Activated T-cell treated with anti-CD3 and anti-CD28 coated beads, Interleukin-2, amount 50 U/mL, for 4 hours (primary cell): ENCODE data around the gene CTDP1. TPM values are rescaled to one million over a fixed set of nuclear protein-coding genes. Genes with fewer than 3 reads are reported as not detected.

Source experiments
- ATAC-seq, 2 donors: fragments of 200-7000 bp; cut with Tn5 transposase; one replicate each; pipeline ENCODE4 v1.10.0; 2021
- DNase-seq: peaks from one replicate; pipeline ENCODE4 v3.0.0-alpha.2; 2020
- H3K27me3 Mint-ChIP-seq: one replicate; pipeline ENCODE4 v1.8.0; 2021; ENCODE audit warnings: low read depth, mixed read lengths
- H3K36me3 Mint-ChIP-seq: one replicate; pipeline ENCODE4 v1.8.0; 2022; ENCODE audit warnings: mixed read lengths; ENCODE audit not compliant: insufficient read depth
- H3K4me1 Mint-ChIP-seq: one replicate; pipeline ENCODE4 v1.8.0; 2021; ENCODE audit warnings: low read depth, mixed read lengths
- H3K4me3 Mint-ChIP-seq: one replicate; pipeline ENCODE4 v1.8.0; 2021; ENCODE audit warnings: mild to moderate bottlenecking, moderate library complexity, mixed read lengths
- H3K9me3 Mint-ChIP-seq: one replicate; pipeline ENCODE4 v1.8.0; 2021; ENCODE audit warnings: mixed read lengths
- total RNA-seq, 3 donors: library from RNA; stranded (reverse); gene quantifications; one replicate each; pipeline ENCODE4 v1.2.1, GENCODE V29; 2021

CTDP1 gene
- total RNA-seq, 3 donors from 2014 or later = 38.6 to 46.2 (median 44.6) TPM

GRCh38 chr18:79766308-79766707 is 86.7 kb downstream of the CTDP1 start:
- Mint-ChIP-seq H3K4me1 (no peaks in the 10 kb centered on the region), H3K36me3 (no peaks in the 10 kb centered on the region), H3K4me3 (no peak overlapping the region), H3K27me3 (peaks cover 7% of the 10 kb centered on the region), H3K9me3 (peaks cover 38% of the 10 kb centered on the region)
- no peak for ATAC-seq
- no peak for DNase-seq

DNA sequence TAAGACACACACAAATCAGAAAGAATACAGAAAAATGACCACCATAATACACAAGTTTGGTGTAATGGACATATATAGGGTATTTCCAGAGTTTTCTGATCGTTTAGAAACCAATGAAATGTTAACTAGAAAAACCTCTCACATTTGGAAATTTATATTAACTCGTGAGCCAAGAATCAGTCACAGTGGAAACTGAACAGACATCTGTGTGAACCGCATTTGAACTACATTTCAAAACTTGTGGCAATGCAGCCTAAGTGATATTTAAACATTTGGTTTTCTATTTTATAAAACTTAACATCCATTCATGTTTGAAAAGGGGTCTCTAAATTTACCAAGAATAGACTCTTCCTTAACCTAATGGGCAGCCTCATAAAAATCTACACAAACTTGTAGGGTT is 89.1 kb downstream of the CTDP1 start:
- ATAC-seq = no peak

DNA sequence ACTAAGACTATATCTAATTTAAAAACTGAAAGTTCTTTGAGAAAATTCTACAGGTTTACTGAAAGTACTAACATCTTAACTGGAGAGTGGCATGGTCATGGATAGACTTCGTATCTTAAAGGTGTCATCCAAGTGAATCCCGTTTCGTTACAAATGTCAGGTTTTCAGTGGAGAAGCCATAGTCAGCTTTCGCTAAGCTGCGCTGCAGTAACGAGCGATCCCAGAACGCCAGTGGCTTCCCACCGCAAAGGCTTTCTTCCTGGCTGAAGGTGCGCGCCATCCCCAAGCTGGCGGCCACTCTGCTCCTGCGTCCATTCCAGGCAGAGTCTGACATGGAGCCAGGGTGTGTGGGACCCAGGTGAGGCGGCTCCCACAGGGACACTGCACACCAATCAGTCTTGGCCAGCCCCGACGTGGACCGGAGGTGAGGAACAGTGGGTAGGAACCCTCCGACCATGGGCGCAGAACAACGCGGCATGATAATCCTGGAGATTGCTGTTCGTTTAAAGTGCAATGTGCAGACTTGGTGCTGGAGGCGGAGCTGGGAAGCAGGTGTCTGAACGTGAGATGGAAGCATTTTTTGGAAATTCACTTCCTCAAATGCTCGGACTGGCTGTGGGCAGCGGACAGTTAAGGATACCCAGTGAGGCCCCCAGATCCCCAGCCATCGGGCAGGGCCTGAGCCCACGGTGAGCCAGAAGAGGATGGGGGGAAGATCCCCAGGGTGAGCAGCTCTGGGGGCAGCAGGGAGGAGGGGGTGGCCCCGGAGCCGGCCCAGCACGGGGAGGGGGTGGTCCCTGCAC is 90.3 kb downstream of the CTDP1 start:
- Mint-ChIP-seq H3K4me3 (no peak overlapping the region), H3K4me1 (no peaks in the 10 kb centered on the region), H3K9me3 (peaks cover 17% of the 10 kb centered on the region), H3K36me3 (no peaks in the 10 kb centered on the region), H3K27me3 (peaks cover 17% of the 10 kb centered on the region)
- ATAC-seq (no peak), DNase-seq (no peak)

More for the DNA sequence above, 89.1 kb downstream of the CTDP1 start:
- no peaks in the 10 kb centered on the region for H3K36me3 Mint-ChIP-seq
- peaks cover 18% of the 10 kb centered on the region for H3K9me3 Mint-ChIP-seq
- H3K4me3 Mint-ChIP-seq = no peak overlapping the region
- H3K27me3 Mint-ChIP-seq = peaks cover 17% of the 10 kb centered on the region
- DNase-seq = no peak
- no peaks in the 10 kb centered on the region for H3K4me1 Mint-ChIP-seq

DNA sequence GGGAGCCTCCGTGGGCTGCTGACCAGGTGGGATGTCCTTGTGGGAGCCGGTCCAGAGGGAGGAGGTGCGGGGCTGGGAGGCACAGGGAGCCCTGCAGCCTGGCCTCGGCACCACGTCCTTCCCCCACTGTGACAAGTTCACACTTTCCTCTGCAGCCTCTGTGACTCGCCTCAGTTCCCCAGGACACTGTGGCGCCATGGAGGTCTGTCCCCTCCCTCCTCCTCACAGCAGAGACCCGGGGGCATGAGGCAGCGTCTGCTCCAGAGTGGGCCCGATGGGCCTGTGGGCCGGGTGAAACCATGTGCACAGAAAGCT is 90.9 kb downstream of the CTDP1 start:
- Mint-ChIP-seq H3K4me1 (no peaks in the 10 kb centered on the region), H3K36me3 (no peaks in the 10 kb centered on the region), H3K27me3 (peaks cover 17% of the 10 kb centered on the region), H3K4me3 (no peak overlapping the region), H3K9me3 (peaks cover 17% of the 10 kb centered on the region)
- DNase-seq = no peak
- ATAC-seq = no peak

GRCh38 chr18:79770826-79771225 is 91.2 kb downstream of the CTDP1 start:
- Mint-ChIP-seq H3K4me1 (no peaks in the 10 kb centered on the region), H3K27me3 (peaks cover 16% of the 10 kb centered on the region), H3K36me3 (no peaks in the 10 kb centered on the region), H3K9me3 (peaks cover 17% of the 10 kb centered on the region), H3K4me3 (no peak overlapping the region)
- DNase-seq = no peak
- no peak for ATAC-seq

DNA sequence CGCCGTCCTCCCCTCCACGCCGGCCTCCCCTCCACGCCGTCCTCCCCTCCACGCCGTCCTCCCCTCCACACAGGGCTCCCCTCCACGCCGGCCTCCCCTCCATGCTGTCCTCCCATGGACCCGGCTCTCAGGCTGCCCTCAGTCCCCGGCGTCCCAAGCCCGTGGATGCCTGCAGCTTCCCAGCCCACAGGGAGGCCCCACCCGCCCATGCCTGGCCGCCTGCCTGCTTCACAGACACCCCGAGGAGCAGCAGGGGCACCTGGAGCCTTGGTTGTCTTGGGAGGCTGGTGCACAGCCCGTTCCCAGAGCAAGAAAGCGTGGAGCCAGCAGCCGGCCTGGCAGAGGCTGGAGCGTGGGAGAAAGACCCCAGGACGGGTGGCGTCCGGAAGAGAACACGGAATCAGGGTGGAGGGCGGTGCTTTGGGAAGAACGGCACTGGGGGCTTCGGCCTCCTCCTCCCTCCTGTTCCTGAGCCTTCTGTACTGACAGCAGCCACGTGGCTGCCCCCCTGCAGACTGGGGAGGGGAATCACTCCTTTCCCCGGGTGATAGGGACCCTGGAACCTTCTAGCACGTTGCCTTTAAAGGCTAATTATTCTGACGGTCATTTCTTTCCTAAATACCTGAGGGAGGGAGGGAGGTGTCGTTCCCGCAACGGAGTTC is 92.0 kb downstream of the CTDP1 start:
- DNase-seq (no peak), ATAC-seq (no peak)
- no peaks in the 10 kb centered on the region for H3K36me3 Mint-ChIP-seq
- H3K4me3 Mint-ChIP-seq = no peak overlapping the region
- H3K4me1 Mint-ChIP-seq = no peaks in the 10 kb centered on the region
- H3K27me3 Mint-ChIP-seq = peaks cover 13% of the 10 kb centered on the region
- H3K9me3 Mint-ChIP-seq = peaks cover 17% of the 10 kb centered on the region

- no peak for ATAC-seq
- DNase-seq = no peak
- no peaks in the 10 kb centered on the region for H3K36me3 Mint-ChIP-seq
These were observed 92.7 kb downstream of the CTDP1 start for GRCh38 chr18:79772108-79772864.

GRCh38 chr18:79772865-79773696 is 93.5 kb downstream of the CTDP1 start:
- Mint-ChIP-seq H3K4me3 (no peak overlapping the region), H3K9me3 (peaks cover 4% of the 10 kb centered on the region), H3K4me1 (no peaks in the 10 kb centered on the region), H3K27me3 (peaks cover 16% of the 10 kb centered on the region), H3K36me3 (no peaks in the 10 kb centered on the region)
- DNase-seq = no peak
- ATAC-seq = no peak

More at GRCh38 chr18:79772108-79772864, 92.7 kb downstream of the CTDP1 start:
- no peak overlapping the region for H3K4me3 Mint-ChIP-seq
- H3K9me3 Mint-ChIP-seq = peaks cover 12% of the 10 kb centered on the region
- peaks cover 10% of the 10 kb centered on the region for H3K27me3 Mint-ChIP-seq
- no peaks in the 10 kb centered on the region for H3K4me1 Mint-ChIP-seq

DNA sequence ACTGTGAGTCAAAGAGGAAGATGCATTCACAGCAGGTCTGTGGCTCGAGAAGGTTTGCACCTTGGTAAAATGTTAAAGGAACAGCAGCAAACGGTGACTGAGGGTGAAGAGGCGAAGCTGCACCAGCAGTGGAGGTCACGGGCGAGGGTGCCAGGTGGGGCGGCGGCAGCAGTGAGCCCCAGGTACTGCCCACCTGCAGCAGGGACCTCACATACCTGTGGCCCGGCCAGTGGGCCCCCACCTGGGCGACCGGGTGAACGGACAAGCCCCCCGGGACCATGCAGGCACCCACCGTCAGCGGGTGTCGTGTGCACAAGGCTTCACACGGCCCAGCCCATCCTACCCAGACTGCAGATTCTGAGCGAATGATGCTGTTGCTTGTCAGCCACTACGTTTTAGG is 94.5 kb downstream of the CTDP1 start:
- no peaks in the 10 kb centered on the region for H3K36me3 Mint-ChIP-seq
- H3K4me3 Mint-ChIP-seq = no peak overlapping the region
- H3K4me1 Mint-ChIP-seq = no peaks in the 10 kb centered on the region
- H3K27me3 Mint-ChIP-seq = peaks cover 16% of the 10 kb centered on the region
- DNase-seq = no peak
- no peaks in the 10 kb centered on the region for H3K9me3 Mint-ChIP-seq
- no peak for ATAC-seq

GRCh38 chr18:79775441-79776221 is 96.0 kb downstream of the CTDP1 start:
- no peak overlapping the region for H3K4me3 Mint-ChIP-seq
- no peaks in the 10 kb centered on the region for H3K4me1 Mint-ChIP-seq
- no peaks in the 10 kb centered on the region for H3K36me3 Mint-ChIP-seq
- no peak for ATAC-seq
- peaks cover 18% of the 10 kb centered on the region for H3K27me3 Mint-ChIP-seq
- DNase-seq = no peak
- no peaks in the 10 kb centered on the region for H3K9me3 Mint-ChIP-seq

GRCh38 chr18:79776674-79777073 is 97.1 kb downstream of the CTDP1 start:
- Mint-ChIP-seq H3K36me3 (no peaks in the 10 kb centered on the region), H3K4me1 (no peaks in the 10 kb centered on the region), H3K27me3 (peaks cover 18% of the 10 kb centered on the region), H3K9me3 (no peaks in the 10 kb centered on the region), H3K4me3 (no peak overlapping the region)
- ATAC-seq (no peak), DNase-seq (no peak)

- H3K4me3 Mint-ChIP-seq = no peak overlapping the region
- ATAC-seq (no peak), DNase-seq (no peak)
- no peaks in the 10 kb centered on the region for H3K36me3 Mint-ChIP-seq
- H3K9me3 Mint-ChIP-seq = no peaks in the 10 kb centered on the region
- peaks cover 13% of the 10 kb centered on the region for H3K27me3 Mint-ChIP-seq
- no peaks in the 10 kb centered on the region for H3K4me1 Mint-ChIP-seq
These were observed 98.7 kb downstream of the CTDP1 start for GRCh38 chr18:79778291-79778791.

DNA sequence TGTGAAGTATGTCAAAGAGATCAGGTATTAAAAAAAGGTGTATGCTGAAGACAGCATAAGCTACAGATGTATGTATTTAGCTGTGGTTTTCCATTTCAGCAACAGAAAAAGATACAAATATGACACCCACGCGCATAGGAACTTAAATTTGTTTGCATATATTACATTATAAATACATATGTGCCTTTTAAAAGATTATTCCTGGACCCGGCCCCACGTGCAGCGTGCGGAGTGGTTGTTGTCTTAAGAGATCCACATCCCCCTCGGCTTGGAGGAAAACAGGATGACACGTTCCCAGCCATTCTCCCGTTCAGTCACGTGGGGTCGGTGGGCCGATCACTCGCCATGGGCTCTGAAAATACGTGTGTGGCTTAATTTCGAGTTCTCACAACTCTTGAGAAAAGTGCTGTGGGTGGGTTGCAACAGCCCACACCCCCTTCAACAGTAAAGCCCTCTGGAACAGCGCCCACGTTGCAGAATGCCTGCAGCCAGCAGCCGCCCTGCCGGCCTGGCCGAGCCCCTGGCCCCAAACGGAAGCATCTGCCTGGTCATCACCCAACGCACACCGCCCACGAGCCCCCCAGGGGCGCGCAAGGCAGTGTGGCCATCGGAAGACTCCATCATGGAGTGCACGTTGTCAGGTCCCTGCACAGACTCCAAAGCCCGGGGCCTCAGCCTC is 99.6 kb downstream of the CTDP1 start:
- ATAC-seq (no peak), DNase-seq (no peak)
- Mint-ChIP-seq H3K4me1 (no peaks in the 10 kb centered on the region), H3K9me3 (no peaks in the 10 kb centered on the region), H3K36me3 (no peaks in the 10 kb centered on the region), H3K27me3 (peaks cover 11% of the 10 kb centered on the region), H3K4me3 (no peak overlapping the region)
